K562 (cell line): ENCODE measurements around the gene AQP5. TPM values are rescaled to one million over a fixed set of nuclear protein-coding genes. Genes with fewer than 3 reads are reported as not detected.

ENCODE experiments used
- polyA plus RNA-seq, 8 experiments: library from polyadenylated mRNA; depleted of rRNA in 4 of 8; stranded (reverse) in 5 of 8; unstranded in 3 of 8; fragments of >200 nt; fragmentation: Nextera tagmentation in 2 of 8; fragmentation: Illumina TruSeq in 1 of 8; extraction: Ambion mirVana in 2 of 8; extraction: Trizol in 1 of 8; gene quantifications; 2 replicates each; pipeline versions ENCODE4 v1.2.1 to v1.2.3, GENCODE V29; 2011 to 2014; ENCODE audit warnings: inconsistent platforms in 1 of 8, missing spikeins in 1 of 8
- total RNA-seq, 7 experiments: library from RNA; depleted of rRNA in 6 of 7; stranded (reverse); fragments of >200 nt in 6 of 7; fragmentation: Illumina TruSeq in 2 of 7; extraction: Trizol in 2 of 7; gene quantifications; 2 replicates each; pipeline versions ENCODE4 v1.2.1 to v1.2.3, GENCODE V29; 2011 to 2021; ENCODE audit warnings: low replicate concordance in 1 of 7

The AQP5 gene
- total and polyA plus RNA-seq, 9 of the 15 experiments (the other 6 are each of a cell fraction or from before 2014, with no cell fraction given) = not detected

Other genes with a start within 250 kb of the AQP5 start
Only the 7 nearest of the 12 such genes appear.
- gene BCDIN3D, start 118.8 kb upstream of the AQP5 start, total RNA-seq (2014; rRNA removed) = 3.7 and 4.3 TPM in 2 replicates
- 4.4 and 4.6 TPM in 2 replicates for gene BCDIN3D, start 118.8 kb upstream of the AQP5 start, total RNA-seq (2014; rRNA removed; fragmentation: Illumina TruSeq; extraction: Trizol)
- 4.9 TPM in 2 replicates for gene BCDIN3D, start 118.8 kb upstream of the AQP5 start, total RNA-seq (2015; rRNA removed; fragmentation: Illumina TruSeq; extraction: Trizol)
- gene BCDIN3D, start 118.8 kb upstream of the AQP5 start, total RNA-seq (2021) = 5.1 and 5.6 TPM in 2 replicates
- 3.7 and 5.6 TPM in 2 replicates for gene BCDIN3D, start 118.8 kb upstream of the AQP5 start, polyA plus RNA-seq (2011; rRNA removed)
- gene BCDIN3D, start 118.8 kb upstream of the AQP5 start, polyA plus RNA-seq (2014; fragmentation: Illumina TruSeq; extraction: Trizol) = 5.1 and 5.9 TPM in 2 replicates
- 1 to 10 TPM; 6.3 to 6.9 TPM for gene BCDIN3D, start 118.8 kb upstream of the AQP5 start, polyA plus RNA-seq (2014; fragmentation: Nextera tagmentation; extraction: Ambion mirVana)
- gene BCDIN3D, start 118.8 kb upstream of the AQP5 start, polyA plus RNA-seq (2014; rRNA removed) = 5.2 and 5.8 TPM in 2 replicates
- not detected in 2 replicates for gene FAIM2, start 58.0 kb upstream of the AQP5 start, total RNA-seq (2014; rRNA removed)
- gene FAIM2, start 58.0 kb upstream of the AQP5 start, total RNA-seq (2014; rRNA removed; fragmentation: Illumina TruSeq; extraction: Trizol) = not detected in 2 replicates
- gene FAIM2, start 58.0 kb upstream of the AQP5 start, total RNA-seq (2015; rRNA removed; fragmentation: Illumina TruSeq; extraction: Trizol) = not detected in 2 replicates
- not detected in 2 replicates for gene FAIM2, start 58.0 kb upstream of the AQP5 start, total RNA-seq (2021)
- gene FAIM2, start 58.0 kb upstream of the AQP5 start, polyA plus RNA-seq (2011; rRNA removed) = not detected in 2 replicates
- gene FAIM2, start 58.0 kb upstream of the AQP5 start, polyA plus RNA-seq (2014; fragmentation: Illumina TruSeq; extraction: Trizol) = not detected in 2 replicates
- under 1 TPM in 1 of 2 experiments, not detected in 1; 0.10 TPM for gene FAIM2, start 58.0 kb upstream of the AQP5 start, polyA plus RNA-seq (2014; fragmentation: Nextera tagmentation; extraction: Ambion mirVana)
- gene FAIM2, start 58.0 kb upstream of the AQP5 start, polyA plus RNA-seq (2014; rRNA removed) = 0.01 TPM in 1 of 2 replicates, not detected in the other
- not detected in 2 replicates for gene AQP2, start 11.1 kb upstream of the AQP5 start, total RNA-seq (2014; rRNA removed)
- not detected in 2 replicates for gene AQP2, start 11.1 kb upstream of the AQP5 start, total RNA-seq (2014; rRNA removed; fragmentation: Illumina TruSeq; extraction: Trizol)
- not detected in 2 replicates for gene AQP2, start 11.1 kb upstream of the AQP5 start, total RNA-seq (2015; rRNA removed; fragmentation: Illumina TruSeq; extraction: Trizol)
- gene AQP2, start 11.1 kb upstream of the AQP5 start, total RNA-seq (2021) = not detected in 2 replicates
- not detected in 2 replicates for gene AQP2, start 11.1 kb upstream of the AQP5 start, polyA plus RNA-seq (2011; rRNA removed)
- not detected in 2 replicates for gene AQP2, start 11.1 kb upstream of the AQP5 start, polyA plus RNA-seq (2014; fragmentation: Illumina TruSeq; extraction: Trizol)
- not detected for gene AQP2, start 11.1 kb upstream of the AQP5 start, polyA plus RNA-seq (2014; fragmentation: Nextera tagmentation; extraction: Ambion mirVana)
- not detected in 2 replicates for gene AQP2, start 11.1 kb upstream of the AQP5 start, polyA plus RNA-seq (2014; rRNA removed)
- gene AQP6, start 11.1 kb downstream of the AQP5 start, total RNA-seq (2014; rRNA removed) = 0.05 TPM in 1 of 2 replicates, not detected in the other
- not detected in 2 replicates for gene AQP6, start 11.1 kb downstream of the AQP5 start, total RNA-seq (2014; rRNA removed; fragmentation: Illumina TruSeq; extraction: Trizol)
- gene AQP6, start 11.1 kb downstream of the AQP5 start, total RNA-seq (2015; rRNA removed; fragmentation: Illumina TruSeq; extraction: Trizol) = not detected in 2 replicates
- not detected in 2 replicates for gene AQP6, start 11.1 kb downstream of the AQP5 start, total RNA-seq (2021)
- not detected in 2 replicates for gene AQP6, start 11.1 kb downstream of the AQP5 start, polyA plus RNA-seq (2011; rRNA removed)
- gene AQP6, start 11.1 kb downstream of the AQP5 start, polyA plus RNA-seq (2014; fragmentation: Illumina TruSeq; extraction: Trizol) = not detected in 2 replicates
- not detected for gene AQP6, start 11.1 kb downstream of the AQP5 start, polyA plus RNA-seq (2014; fragmentation: Nextera tagmentation; extraction: Ambion mirVana)
- 0.12 TPM in 1 of 2 replicates, not detected in the other for gene AQP6, start 11.1 kb downstream of the AQP5 start, polyA plus RNA-seq (2014; rRNA removed)
- gene RACGAP1, start 63.6 kb downstream of the AQP5 start, total RNA-seq (2014; rRNA removed) = 56.7 and 57.3 TPM in 2 replicates
- 85.1 and 93.6 TPM in 2 replicates for gene RACGAP1, start 63.6 kb downstream of the AQP5 start, total RNA-seq (2014; rRNA removed; fragmentation: Illumina TruSeq; extraction: Trizol)
- gene RACGAP1, start 63.6 kb downstream of the AQP5 start, total RNA-seq (2015; rRNA removed; fragmentation: Illumina TruSeq; extraction: Trizol) = 66.2 and 69.9 TPM in 2 replicates
- gene RACGAP1, start 63.6 kb downstream of the AQP5 start, total RNA-seq (2021) = 86.2 and 88.6 TPM in 2 replicates
- gene RACGAP1, start 63.6 kb downstream of the AQP5 start, polyA plus RNA-seq (2011; rRNA removed) = 78.6 and 92.9 TPM in 2 replicates
- gene RACGAP1, start 63.6 kb downstream of the AQP5 start, polyA plus RNA-seq (2014; fragmentation: Illumina TruSeq; extraction: Trizol) = 79.7 and 80.0 TPM in 2 replicates
- 10 to 100 TPM; 56.4 to 71.8 TPM for gene RACGAP1, start 63.6 kb downstream of the AQP5 start, polyA plus RNA-seq (2014; fragmentation: Nextera tagmentation; extraction: Ambion mirVana)
- gene RACGAP1, start 63.6 kb downstream of the AQP5 start, polyA plus RNA-seq (2014; rRNA removed) = 60.4 and 65.3 TPM in 2 replicates
- gene ASIC1, start 95.7 kb downstream of the AQP5 start, total RNA-seq (2014; rRNA removed) = 0.45 and 0.69 TPM in 2 replicates
- 0.15 and 0.22 TPM in 2 replicates for gene ASIC1, start 95.7 kb downstream of the AQP5 start, total RNA-seq (2014; rRNA removed; fragmentation: Illumina TruSeq; extraction: Trizol)
- gene ASIC1, start 95.7 kb downstream of the AQP5 start, total RNA-seq (2015; rRNA removed; fragmentation: Illumina TruSeq; extraction: Trizol) = 0.14 and 0.19 TPM in 2 replicates
- 1.2 TPM in 2 replicates for gene ASIC1, start 95.7 kb downstream of the AQP5 start, total RNA-seq (2021)
- gene ASIC1, start 95.7 kb downstream of the AQP5 start, polyA plus RNA-seq (2011; rRNA removed) = 1.7 and 2.1 TPM in 2 replicates
- gene ASIC1, start 95.7 kb downstream of the AQP5 start, polyA plus RNA-seq (2014; fragmentation: Illumina TruSeq; extraction: Trizol) = 0.97 and 1.1 TPM in 2 replicates
- under 1 TPM; 0.01 to 0.17 TPM for gene ASIC1, start 95.7 kb downstream of the AQP5 start, polyA plus RNA-seq (2014; fragmentation: Nextera tagmentation; extraction: Ambion mirVana)
- 0.81 and 1.2 TPM in 2 replicates for gene ASIC1, start 95.7 kb downstream of the AQP5 start, polyA plus RNA-seq (2014; rRNA removed)
- gene SMARCD1, start 123.5 kb downstream of the AQP5 start, total RNA-seq (2014; rRNA removed) = 65.3 and 98.3 TPM in 2 replicates
- 43.8 and 47.5 TPM in 2 replicates for gene SMARCD1, start 123.5 kb downstream of the AQP5 start, total RNA-seq (2014; rRNA removed; fragmentation: Illumina TruSeq; extraction: Trizol)
- gene SMARCD1, start 123.5 kb downstream of the AQP5 start, total RNA-seq (2015; rRNA removed; fragmentation: Illumina TruSeq; extraction: Trizol) = 45.8 and 47.5 TPM in 2 replicates
- 68.2 and 77.0 TPM in 2 replicates for gene SMARCD1, start 123.5 kb downstream of the AQP5 start, total RNA-seq (2021)
- 48.0 and 70.5 TPM in 2 replicates for gene SMARCD1, start 123.5 kb downstream of the AQP5 start, polyA plus RNA-seq (2011; rRNA removed)
- 85.6 and 91.7 TPM in 2 replicates for gene SMARCD1, start 123.5 kb downstream of the AQP5 start, polyA plus RNA-seq (2014; fragmentation: Illumina TruSeq; extraction: Trizol)
- gene SMARCD1, start 123.5 kb downstream of the AQP5 start, polyA plus RNA-seq (2014; fragmentation: Nextera tagmentation; extraction: Ambion mirVana) = 1 to 10 TPM in 1 of 2 experiments, under 1 TPM in 1; 0.86 to 1.5 TPM
- gene SMARCD1, start 123.5 kb downstream of the AQP5 start, polyA plus RNA-seq (2014; rRNA removed) = 49.1 and 51.3 TPM in 2 replicates